H1 (cell line): Measurements from ENCODE around the gene COIL.

Experiments
- CBX5 ChIP-seq: fragments of 300-800, 300-1000 bp; sonication (generic); IDR thresholded peaks from 2 replicates; pipeline ENCODE4 v1.7.1; 2016; ENCODE audit warnings: antibody characterized with exemption, low read length, low read depth
- CHD2 ChIP-seq: IDR thresholded peaks from 2 replicates; pipeline ENCODE4 v1.6.1; 2012; ENCODE audit warnings: low read length, improper control_type of control experiment
- CTCF ChIP-seq, 3 experiments: IDR thresholded peaks; 1 replicate in 2 of 3; 2 replicates in 1 of 3; pipeline versions ENCODE4 v1.5.1 to v1.6.1; 2011; ENCODE audit warnings: low read length in 3 of 3, mild to moderate bottlenecking in 3 of 3, inconsistent platforms in 2 of 3, low read depth in 1 of 3, moderate library complexity in 1 of 3; ENCODE audit not compliant: insufficient read depth in 1 of 3; ENCODE audit errors: control extremely low read depth in 1 of 3
- EP300 ChIP-seq, 2 experiments: IDR thresholded peaks; 1 replicate in 1 of 2; 2 replicates in 1 of 2; pipeline ENCODE4 v1.6.1; 2011 to 2012; ENCODE audit warnings: low read depth in 2 of 2, low read length in 2 of 2, mild to moderate bottlenecking in 2 of 2, borderline replicate concordance in 1 of 2, inconsistent platforms in 1 of 2, moderate library complexity in 1 of 2
- EZH2 ChIP-seq: fragments of 200-600 bp; sonication (generic); IDR thresholded peaks from 2 replicates; pipeline ENCODE4 v1.7.1; 2012; ENCODE audit warnings: low read depth, mild to moderate bottlenecking, moderate library complexity, low read length, inconsistent platforms; ENCODE audit not compliant: severe bottlenecking
- GABPA ChIP-seq: IDR thresholded peaks from 2 replicates; pipeline ENCODE4 v1.6.1; 2011; ENCODE audit warnings: mild to moderate bottlenecking, low read length, moderate library complexity, borderline replicate concordance; ENCODE audit not compliant: insufficient read depth
- HDAC6 ChIP-seq: IDR thresholded peaks from one replicate; pipeline ENCODE4 v1.7.1; 2012; ENCODE audit warnings: low read depth, mild to moderate bottlenecking, inconsistent platforms, low read length, moderate library complexity
- POLR2AphosphoS5 ChIP-seq: IDR thresholded peaks from 2 replicates; pipeline ENCODE4 v1.6.1; 2011; ENCODE audit warnings: low read depth, low read length
- RFX5 ChIP-seq: IDR thresholded peaks from 2 replicates; pipeline ENCODE4 v1.6.1; 2011; ENCODE audit warnings: low read depth, low read length, improper control_type of control experiment, borderline replicate concordance
- TF ChIP-seq, protein P1 (sequence below): IDR thresholded peaks from 2 replicates; pipeline ENCODE4 v1.6.1; 2011; ENCODE audit warnings: low read length, improper control_type of control experiment

DNA sequence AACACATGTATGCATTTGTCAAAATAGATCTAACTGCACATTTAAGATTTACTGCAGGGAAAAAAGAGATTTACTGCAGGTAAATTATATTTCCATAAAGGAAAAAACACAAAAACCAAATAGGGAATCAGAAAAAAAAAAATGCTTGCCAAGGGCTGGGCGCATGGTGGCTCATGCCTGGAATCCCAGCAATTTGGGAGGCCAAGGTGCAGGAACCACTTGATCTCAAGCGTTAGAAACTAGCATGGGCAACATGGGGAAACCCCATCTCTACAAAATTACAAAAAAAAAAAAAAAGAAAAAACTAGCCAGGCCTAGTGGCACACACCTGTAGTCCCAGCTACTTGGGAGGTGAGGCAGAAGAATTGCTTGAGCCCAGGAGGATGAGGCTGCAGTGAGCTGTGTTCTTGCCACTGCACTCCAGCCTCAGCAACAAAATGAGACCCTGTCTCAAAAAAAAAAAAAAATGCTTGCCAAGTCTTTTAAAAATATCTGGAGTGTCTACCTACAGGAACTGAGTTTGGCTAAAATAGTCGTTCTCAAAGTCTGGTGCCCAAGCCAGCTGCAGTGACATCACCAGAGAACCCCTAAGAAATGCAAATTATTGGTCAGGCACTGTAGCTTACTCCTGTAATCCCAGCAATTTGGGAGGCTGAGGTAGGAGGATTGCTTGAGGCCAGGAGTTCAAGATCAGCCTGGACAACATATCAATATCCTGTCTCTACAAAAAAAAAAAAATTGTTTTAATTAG, 64.5 kb downstream of the COIL start:
- TF ChIP-seq EP300 (IDR thresholded peaks at IDR 0.05; ENCODE audit: borderline replicate concordance in 1 of 2, low read depth in 2 of 2, low read length in 2 of 2) (no peak), GABPA (no peak), RFX5 (no peak), HDAC6 (no peak), CBX5 (no peak), EZH2 (no peak), POLR2AphosphoS5 (no peak), CTCF (IDR thresholded peaks at IDR 0.05; ENCODE audit: control extremely low read depth in 1 of 3, insufficient read depth in 1 of 3, low read depth in 1 of 3, low read length in 3 of 3) (no peak), CHD2 (no peak)
- TF ChIP-seq, protein P1, sequence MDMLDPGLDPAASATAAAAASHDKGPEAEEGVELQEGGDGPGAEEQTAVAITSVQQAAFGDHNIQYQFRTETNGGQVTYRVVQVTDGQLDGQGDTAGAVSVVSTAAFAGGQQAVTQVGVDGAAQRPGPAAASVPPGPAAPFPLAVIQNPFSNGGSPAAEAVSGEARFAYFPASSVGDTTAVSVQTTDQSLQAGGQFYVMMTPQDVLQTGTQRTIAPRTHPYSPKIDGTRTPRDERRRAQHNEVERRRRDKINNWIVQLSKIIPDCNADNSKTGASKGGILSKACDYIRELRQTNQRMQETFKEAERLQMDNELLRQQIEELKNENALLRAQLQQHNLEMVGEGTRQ = no peak
